GM21381 (cell line): ENCODE data around the gene MYMX.

ENCODE experiments used
- ATAC-seq: cut with Tn5 transposase; IDR thresholded peaks from one replicate; pipeline ENCODE4 v1.9.1; 2021; ENCODE audit warnings: mild to moderate bottlenecking, moderate library complexity; ENCODE audit not compliant: unreplicated experiment

The MYMX gene

GRCh38 chr6:44249082-44249748 lies 32.5 kb downstream of the MYMX start:
- no peak for ATAC-seq

GRCh38 chr6:44250067-44250717 lies 33.5 kb downstream of the MYMX start:
- no peak for ATAC-seq

GRCh38 chr6:44250718-44251123 lies 34.0 kb downstream of the MYMX start:
- ATAC-seq, result no peak

- ATAC-seq, result no peak
Observed at GRCh38 chr6:44251576-44252524, 35.1 kb downstream of the MYMX start.

- ATAC-seq, result no peak
Observed at GRCh38 chr6:44253307-44254101, 36.8 kb downstream of the MYMX start.

GRCh38 chr6:44254191-44255104 lies 37.7 kb downstream of the MYMX start:
- no peak for ATAC-seq

GRCh38 chr6:44255105-44255808 lies 38.5 kb downstream of the MYMX start:
- no peak for ATAC-seq

- no peak for ATAC-seq
Observed at GRCh38 chr6:44255871-44256774, 39.4 kb downstream of the MYMX start.

DNA sequence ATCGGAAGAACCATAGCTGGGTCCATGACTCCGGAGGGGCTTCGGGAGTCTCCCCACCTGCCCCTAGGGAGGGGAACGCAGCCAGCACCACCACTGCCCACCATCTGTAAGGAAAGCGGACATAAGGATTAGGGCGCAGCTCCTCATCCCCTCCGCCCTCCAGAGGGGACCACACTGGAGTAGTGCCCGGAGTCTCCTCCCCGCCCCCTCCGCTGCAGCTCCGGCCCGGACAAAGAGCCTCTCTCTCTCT lies 40.0 kb downstream of the MYMX start:
- ATAC-seq, result no peak

DNA sequence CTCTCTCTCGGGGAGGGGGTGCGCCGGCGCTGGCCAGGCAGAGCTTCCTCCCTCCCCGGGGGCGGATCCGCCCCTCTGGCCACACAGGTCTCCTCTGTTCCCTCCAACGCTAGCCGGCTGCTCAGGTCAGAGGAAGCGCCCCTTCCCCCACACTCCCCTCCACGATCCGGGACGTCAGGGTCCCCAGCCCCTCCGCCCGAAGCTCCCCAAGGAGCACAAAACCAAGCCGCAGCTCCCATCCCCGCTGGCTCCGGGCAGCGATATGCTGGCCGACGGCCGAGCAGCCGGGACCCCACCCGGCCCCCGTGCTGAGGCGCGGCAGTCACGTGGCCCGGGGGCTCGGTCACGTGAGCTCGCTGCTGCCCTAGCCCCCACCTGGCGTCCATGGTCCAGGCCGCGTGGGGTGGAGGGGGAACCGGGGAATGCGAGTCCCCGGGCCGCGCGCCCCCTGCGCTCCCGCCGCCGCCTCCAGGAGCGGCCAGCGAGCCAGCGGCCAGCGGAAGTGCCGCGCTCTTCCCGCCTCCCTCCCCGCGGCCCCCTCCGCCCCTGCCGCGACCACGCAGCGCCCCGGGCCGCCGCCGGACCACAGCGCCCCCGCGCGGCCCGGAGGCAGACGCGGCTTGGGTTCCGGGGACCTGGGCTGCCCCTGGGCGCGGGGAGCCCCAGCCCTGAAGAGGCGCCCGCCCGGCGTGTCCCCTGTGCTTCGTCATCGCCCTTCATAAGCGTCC lies 40.5 kb downstream of the MYMX start, which contains the start of gene SLC35B2:
TSS of gene SLC35B2 (minus strand) at position 504 of the 728 bp plus-strand sequence. CDS start at position 386, 118 bp downstream.
- ATAC-seq, result peak; percentile 44

- ATAC-seq, result peak; percentile 8
Observed at GRCh38 chr6:44257753-44258324, 41.1 kb downstream of the MYMX start.

GRCh38 chr6:44258325-44258863 lies 41.7 kb downstream of the MYMX start:
- no peak for ATAC-seq

- no peak for ATAC-seq
Observed at GRCh38 chr6:44258921-44259320, 42.2 kb downstream of the MYMX start.

GRCh38 chr6:44260011-44260410 lies 43.3 kb downstream of the MYMX start:
- no peak for ATAC-seq

- no peak for ATAC-seq
Observed at GRCh38 chr6:44260451-44261297, 43.9 kb downstream of the MYMX start.

DNA sequence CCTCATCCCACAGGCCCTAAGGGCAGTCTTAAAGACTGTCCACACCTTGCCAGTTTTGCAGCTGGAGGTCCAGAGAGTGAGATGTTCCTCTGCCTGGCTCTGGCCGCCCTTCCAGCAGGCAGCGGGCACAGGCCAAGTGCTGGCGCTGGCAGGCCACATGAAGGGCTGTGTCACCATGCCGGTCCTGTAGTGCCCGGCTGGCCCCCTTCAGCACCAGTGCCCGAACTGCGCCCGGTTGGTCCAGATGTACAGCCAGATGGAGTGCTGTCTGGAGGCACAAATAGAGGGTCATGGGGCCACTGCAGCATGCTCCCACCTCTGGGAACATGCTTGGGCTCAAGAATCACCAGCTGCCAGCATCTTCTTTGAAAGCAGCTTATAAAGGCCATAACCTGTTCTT lies 44.9 kb downstream of the MYMX start:
- ATAC-seq, result no peak
